HepG2 (cell line): Measurements from ENCODE around the gene TBX6. TPM values are rescaled to one million over a fixed set of nuclear protein-coding genes. Genes with fewer than 3 reads are reported as not detected.

Experiments used
- ADNP ChIP-seq: sonication (generic); formaldehyde crosslinking; IDR thresholded peaks from 2 replicates; pipeline ENCODE4 v1.4.0; 2020; ENCODE audit warnings: missing genetic modification reagents
- AGO2 ChIP-seq: fragments of 200-400 bp; formaldehyde crosslinking; optimal IDR thresholded peaks from 2 replicates; pipeline ENCODE3; 2017; ENCODE audit warnings: mild to moderate bottlenecking, low read depth, low read length, moderate library complexity
- CENPX ChIP-seq: sonication (generic); formaldehyde crosslinking; IDR thresholded peaks from 2 replicates; pipeline ENCODE4 v1.9.0; 2021; ENCODE audit warnings: mild to moderate bottlenecking, missing genetic modification reagents, moderate library complexity
- CHD2 ChIP-seq: IDR thresholded peaks from 2 replicates; pipeline ENCODE4 v1.6.1; 2011; ENCODE audit warnings: low read depth, low read length, improper control_type of control experiment
- KDM4B ChIP-seq: sonication (generic); formaldehyde crosslinking; IDR thresholded peaks from 2 replicates; pipeline ENCODE4 v1.4.0; 2020; ENCODE audit warnings: missing genetic modification reagents
- NFYB ChIP-seq: sonication (generic); formaldehyde crosslinking; IDR thresholded peaks from 2 replicates; pipeline ENCODE4 v1.4.0; 2020; ENCODE audit warnings: missing genetic modification reagents
- RBM39 ChIP-seq: fragments of 200-400 bp; formaldehyde crosslinking; IDR thresholded peaks from one replicate; pipeline ENCODE4 v1.6.1; 2018; ENCODE audit warnings: antibody characterized with exemption, mild to moderate bottlenecking, low read depth, low read length; ENCODE audit not compliant: poor library complexity, severe bottlenecking
- SAP130 ChIP-seq: IDR thresholded peaks from 2 replicates; pipeline ENCODE4 v1.6.1; 2016; ENCODE audit warnings: low read depth
- SP5 ChIP-seq: IDR thresholded peaks from 2 replicates; pipeline ENCODE4 v1.6.1; 2016; ENCODE audit warnings: low read depth, borderline replicate concordance
- SPEN ChIP-seq: sonication (generic); formaldehyde crosslinking; IDR thresholded peaks from 2 replicates; pipeline ENCODE4 v1.5.1; 2020; ENCODE audit warnings: low read depth, mild to moderate bottlenecking, missing genetic modification reagents
- ZBTB42 ChIP-seq: sonication (generic); formaldehyde crosslinking; IDR thresholded peaks from 2 replicates; pipeline ENCODE4 v1.5.0; 2020; ENCODE audit warnings: mild to moderate bottlenecking, missing genetic modification reagents
- ZNF251 ChIP-seq: sonication (generic); formaldehyde crosslinking; IDR thresholded peaks from 2 replicates; pipeline ENCODE4 v1.9.0; 2021; ENCODE audit warnings: mild to moderate bottlenecking, missing genetic modification reagents
- ZNF317 ChIP-seq: sonication (generic); formaldehyde crosslinking; IDR thresholded peaks from 2 replicates; pipeline ENCODE4 v1.5.0; 2020; ENCODE audit warnings: mild to moderate bottlenecking, missing genetic modification reagents
- ZNF331 ChIP-seq: sonication (generic); formaldehyde crosslinking; IDR thresholded peaks from 2 replicates; pipeline ENCODE4 v1.4.0; 2020; ENCODE audit warnings: missing genetic modification reagents
- ZNF430 ChIP-seq: sonication (generic); formaldehyde crosslinking; IDR thresholded peaks from 2 replicates; pipeline ENCODE4 v1.9.0; 2021; ENCODE audit warnings: mild to moderate bottlenecking, missing genetic modification reagents
- ZNF737 ChIP-seq: sonication (generic); formaldehyde crosslinking; IDR thresholded peaks from 2 replicates; pipeline ENCODE4 v1.5.0; 2020; ENCODE audit warnings: missing genetic modification reagents, mild to moderate bottlenecking, borderline replicate concordance
- polyA plus RNA-seq, 8 experiments: library from polyadenylated mRNA; depleted of rRNA in 3 of 8; stranded (reverse) in 7 of 8; unstranded in 1 of 8; fragments of >200 nt; fragmentation: Illumina TruSeq in 4 of 8; extraction: Trizol in 4 of 8; gene quantifications; 2 replicates each; pipeline versions ENCODE4 v1.2.1 to v1.2.3, GENCODE V29; 2011 to 2016; ENCODE audit warnings: low read depth in 4 of 8, missing spikeins in 1 of 8, mixed read lengths in 1 of 8; ENCODE audit not compliant: insufficient read depth in 1 of 8
- total RNA-seq, 5 experiments: library from RNA; depleted of rRNA; stranded (reverse); fragments of >200 nt; fragmentation: Illumina TruSeq; extraction: Trizol; gene quantifications; 2 replicates each; pipeline ENCODE4 v1.2.3, GENCODE V29; 2016; ENCODE audit warnings: low read depth in 1 of 5
- TF ChIP-seq, protein P1 (sequence below): sonication (generic); formaldehyde crosslinking; IDR thresholded peaks from 2 replicates; pipeline ENCODE4 v1.5.0; 2020; ENCODE audit warnings: missing genetic modification reagents, mild to moderate bottlenecking, borderline replicate concordance
- TF ChIP-seq, protein P2 (sequence below), 2 experiments: IDR thresholded peaks; 2 replicates each; pipeline ENCODE4 v1.6.1; 2011 to 2012; ENCODE audit warnings: low read length in 2 of 2, borderline replicate concordance in 1 of 2, low read depth in 1 of 2, mild to moderate bottlenecking in 1 of 2, moderate library complexity in 1 of 2
- TF ChIP-seq, protein P3 (sequence below): IDR thresholded peaks from 2 replicates; pipeline ENCODE4 v1.6.1; 2016
- TF ChIP-seq, protein P4 (sequence below): sonication (generic); formaldehyde crosslinking; IDR thresholded peaks from 2 replicates; pipeline ENCODE4 v1.4.0; 2020; ENCODE audit warnings: missing genetic modification reagents, mild to moderate bottlenecking, borderline replicate concordance

Gene TBX6
- total and polyA plus RNA-seq, 2 of the 13 experiments (the other 11 are each of a cell fraction or from before 2014, with no cell fraction given): 0.24 to 0.42 TPM

DNA sequence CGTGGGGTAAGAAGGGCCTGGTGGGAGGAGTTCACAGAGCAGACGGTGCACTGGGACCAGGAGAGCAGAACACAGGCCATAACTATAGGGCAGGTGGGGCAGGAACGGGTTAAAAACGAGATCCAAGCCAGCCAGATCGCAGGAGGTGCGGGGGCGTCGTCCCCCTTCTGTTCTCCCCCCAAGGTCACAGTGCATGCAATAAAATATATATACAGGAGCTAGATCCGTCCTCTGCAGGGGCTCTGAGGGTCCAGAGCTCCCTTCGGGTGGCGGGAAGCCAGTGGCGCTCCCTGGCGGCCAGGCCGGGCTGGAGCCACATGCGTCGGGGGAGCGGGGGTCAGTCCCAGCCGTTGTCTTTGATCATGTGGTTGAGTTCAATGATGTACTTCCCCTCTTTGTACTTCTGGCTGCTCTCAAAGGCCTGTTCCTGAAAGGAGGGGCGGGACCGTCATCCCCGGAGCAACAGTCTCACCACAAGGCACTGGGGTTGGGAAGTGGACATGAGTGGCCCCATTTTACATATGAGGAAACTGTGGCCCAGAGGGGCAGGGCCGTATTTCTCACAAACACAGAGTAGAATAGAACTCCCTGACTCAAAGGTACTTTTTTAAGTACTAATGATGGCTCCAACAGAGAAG is 768 bp upstream of the TBX6 start (continued):
- TF ChIP-seq, protein P1, sequence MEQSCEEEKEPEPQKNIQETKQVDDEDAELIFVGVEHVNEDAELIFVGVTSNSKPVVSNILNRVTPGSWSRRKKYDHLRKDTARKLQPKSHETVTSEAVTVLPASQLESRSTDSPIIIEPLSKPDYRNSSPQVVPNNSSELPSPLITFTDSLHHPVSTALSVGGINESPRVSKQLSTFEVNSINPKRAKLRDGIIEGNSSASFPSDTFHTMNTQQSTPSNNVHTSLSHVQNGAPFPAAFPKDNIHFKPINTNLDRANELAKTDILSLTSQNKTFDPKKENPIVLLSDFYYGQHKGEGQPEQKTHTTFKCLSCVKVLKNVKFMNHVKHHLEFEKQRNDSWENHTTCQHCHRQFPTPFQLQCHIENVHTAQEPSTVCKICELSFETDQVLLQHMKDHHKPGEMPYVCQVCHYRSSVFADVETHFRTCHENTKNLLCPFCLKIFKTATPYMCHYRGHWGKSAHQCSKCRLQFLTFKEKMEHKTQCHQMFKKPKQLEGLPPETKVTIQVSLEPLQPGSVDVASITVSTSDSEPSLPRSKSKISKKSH (CRISPR knock-in tag): no peak; the same call in 1 of the 2 replicates
- TF ChIP-seq SAP130 (peak; percentile 89), RBM39 (no peak), CHD2 (no peak), ADNP (CRISPR knock-in tag) (peak; percentile 91), ZNF331 (CRISPR knock-in tag) (peak; percentile 59; the same call in 1 of the 2 replicates), KDM4B (CRISPR knock-in tag) (0 out of 2 replicates have a peak, but pooled peaks have one; percentile 48), NFYB (CRISPR knock-in tag) (no peak; the same call in 1 of the 2 replicates), ZNF251 (CRISPR knock-in tag) (no peak), ZNF317 (peak; percentile 86), ZNF737 (peak; percentile 84; the same call in 1 of the 2 replicates), ZBTB42 (CRISPR knock-in tag) (0 out of 2 replicates have a peak, but pooled peaks have one; percentile 78), AGO2 (no peak), SP5 (CRISPR knock-in tag) (peak; percentile 72; the same call in 1 of the 2 replicates), CENPX (CRISPR knock-in tag) (0 out of 2 replicates have a peak, but pooled peaks have one; percentile 54), SPEN (CRISPR knock-in tag) (peak; percentile 68), ZNF430 (CRISPR knock-in tag) (peak; percentile 53)
- TF ChIP-seq, protein P2, sequence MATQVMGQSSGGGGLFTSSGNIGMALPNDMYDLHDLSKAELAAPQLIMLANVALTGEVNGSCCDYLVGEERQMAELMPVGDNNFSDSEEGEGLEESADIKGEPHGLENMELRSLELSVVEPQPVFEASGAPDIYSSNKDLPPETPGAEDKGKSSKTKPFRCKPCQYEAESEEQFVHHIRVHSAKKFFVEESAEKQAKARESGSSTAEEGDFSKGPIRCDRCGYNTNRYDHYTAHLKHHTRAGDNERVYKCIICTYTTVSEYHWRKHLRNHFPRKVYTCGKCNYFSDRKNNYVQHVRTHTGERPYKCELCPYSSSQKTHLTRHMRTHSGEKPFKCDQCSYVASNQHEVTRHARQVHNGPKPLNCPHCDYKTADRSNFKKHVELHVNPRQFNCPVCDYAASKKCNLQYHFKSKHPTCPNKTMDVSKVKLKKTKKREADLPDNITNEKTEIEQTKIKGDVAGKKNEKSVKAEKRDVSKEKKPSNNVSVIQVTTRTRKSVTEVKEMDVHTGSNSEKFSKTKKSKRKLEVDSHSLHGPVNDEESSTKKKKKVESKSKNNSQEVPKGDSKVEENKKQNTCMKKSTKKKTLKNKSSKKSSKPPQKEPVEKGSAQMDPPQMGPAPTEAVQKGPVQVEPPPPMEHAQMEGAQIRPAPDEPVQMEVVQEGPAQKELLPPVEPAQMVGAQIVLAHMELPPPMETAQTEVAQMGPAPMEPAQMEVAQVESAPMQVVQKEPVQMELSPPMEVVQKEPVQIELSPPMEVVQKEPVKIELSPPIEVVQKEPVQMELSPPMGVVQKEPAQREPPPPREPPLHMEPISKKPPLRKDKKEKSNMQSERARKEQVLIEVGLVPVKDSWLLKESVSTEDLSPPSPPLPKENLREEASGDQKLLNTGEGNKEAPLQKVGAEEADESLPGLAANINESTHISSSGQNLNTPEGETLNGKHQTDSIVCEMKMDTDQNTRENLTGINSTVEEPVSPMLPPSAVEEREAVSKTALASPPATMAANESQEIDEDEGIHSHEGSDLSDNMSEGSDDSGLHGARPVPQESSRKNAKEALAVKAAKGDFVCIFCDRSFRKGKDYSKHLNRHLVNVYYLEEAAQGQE (IDR thresholded peaks at IDR 0.05; ENCODE audit: borderline replicate concordance in 1 of 2, low read depth in 1 of 2, low read length in 2 of 2): peak in 1 of 2 experiments; percentile 31; a peak in 1 of 4 replicates
- TF ChIP-seq, protein P3, sequence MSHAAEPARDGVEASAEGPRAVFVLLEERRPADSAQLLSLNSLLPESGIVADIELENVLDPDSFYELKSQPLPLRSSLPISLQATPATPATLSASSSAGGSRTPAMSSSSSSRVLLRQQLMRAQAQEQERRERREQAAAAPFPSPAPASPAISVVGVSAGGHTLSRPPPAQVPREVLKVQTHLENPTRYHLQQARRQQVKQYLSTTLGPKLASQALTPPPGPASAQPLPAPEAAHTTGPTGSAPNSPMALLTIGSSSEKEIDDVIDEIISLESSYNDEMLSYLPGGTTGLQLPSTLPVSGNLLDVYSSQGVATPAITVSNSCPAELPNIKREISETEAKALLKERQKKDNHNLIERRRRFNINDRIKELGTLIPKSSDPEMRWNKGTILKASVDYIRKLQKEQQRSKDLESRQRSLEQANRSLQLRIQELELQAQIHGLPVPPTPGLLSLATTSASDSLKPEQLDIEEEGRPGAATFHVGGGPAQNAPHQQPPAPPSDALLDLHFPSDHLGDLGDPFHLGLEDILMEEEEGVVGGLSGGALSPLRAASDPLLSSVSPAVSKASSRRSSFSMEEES: peak; percentile 95
- TF ChIP-seq, protein P4, sequence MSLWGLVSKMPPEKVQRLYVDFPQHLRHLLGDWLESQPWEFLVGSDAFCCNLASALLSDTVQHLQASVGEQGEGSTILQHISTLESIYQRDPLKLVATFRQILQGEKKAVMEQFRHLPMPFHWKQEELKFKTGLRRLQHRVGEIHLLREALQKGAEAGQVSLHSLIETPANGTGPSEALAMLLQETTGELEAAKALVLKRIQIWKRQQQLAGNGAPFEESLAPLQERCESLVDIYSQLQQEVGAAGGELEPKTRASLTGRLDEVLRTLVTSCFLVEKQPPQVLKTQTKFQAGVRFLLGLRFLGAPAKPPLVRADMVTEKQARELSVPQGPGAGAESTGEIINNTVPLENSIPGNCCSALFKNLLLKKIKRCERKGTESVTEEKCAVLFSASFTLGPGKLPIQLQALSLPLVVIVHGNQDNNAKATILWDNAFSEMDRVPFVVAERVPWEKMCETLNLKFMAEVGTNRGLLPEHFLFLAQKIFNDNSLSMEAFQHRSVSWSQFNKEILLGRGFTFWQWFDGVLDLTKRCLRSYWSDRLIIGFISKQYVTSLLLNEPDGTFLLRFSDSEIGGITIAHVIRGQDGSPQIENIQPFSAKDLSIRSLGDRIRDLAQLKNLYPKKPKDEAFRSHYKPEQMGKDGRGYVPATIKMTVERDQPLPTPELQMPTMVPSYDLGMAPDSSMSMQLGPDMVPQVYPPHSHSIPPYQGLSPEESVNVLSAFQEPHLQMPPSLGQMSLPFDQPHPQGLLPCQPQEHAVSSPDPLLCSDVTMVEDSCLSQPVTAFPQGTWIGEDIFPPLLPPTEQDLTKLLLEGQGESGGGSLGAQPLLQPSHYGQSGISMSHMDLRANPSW (CRISPR knock-in tag): no peak
